H9 (cell line): ENCODE results near the gene AHNAK2. TPM values are rescaled to one million over a fixed set of nuclear protein-coding genes. Genes with fewer than 3 reads are reported as not detected.

Experiments used
- DNase-seq: peaks from one replicate; pipeline ENCODE4 v3.0.0-alpha.2; 2017
- H2AFZ ChIP-seq: one replicate; pipeline ENCODE4 v1.6.1; 2013; ENCODE audit warnings: mild to moderate bottlenecking, low read length, control low read depth, moderate library complexity
- H2AK5ac ChIP-seq: 2 replicates; pipeline ENCODE4 v1.6.1; 2013; ENCODE audit warnings: low read length, control low read depth, mixed read lengths; ENCODE audit not compliant: insufficient read length
- H2BK120ac ChIP-seq: one replicate; pipeline ENCODE4 v1.6.1; 2013; ENCODE audit warnings: low read depth, mild to moderate bottlenecking, low read length, control low read depth, inconsistent platforms; ENCODE audit not compliant: poor library complexity, severe bottlenecking
- H2BK12ac ChIP-seq: 2 replicates; pipeline ENCODE4 v1.6.1; 2013; ENCODE audit warnings: low read length, control low read depth, mixed read lengths, low read depth; ENCODE audit not compliant: insufficient read length
- H2BK15ac ChIP-seq: 2 replicates; pipeline ENCODE4 v1.6.1; 2013; ENCODE audit warnings: low read depth, low read length, control low read depth
- H2BK20ac ChIP-seq: one replicate; pipeline ENCODE4 v1.6.1; 2013; ENCODE audit warnings: low read depth, mild to moderate bottlenecking, low read length, control low read depth, inconsistent platforms; ENCODE audit not compliant: poor library complexity, severe bottlenecking
- H2BK5ac ChIP-seq: 2 replicates; pipeline ENCODE4 v1.6.1; 2013; ENCODE audit warnings: low read length, control low read depth, mixed read lengths; ENCODE audit not compliant: insufficient read length
- H3K14ac ChIP-seq: 2 replicates; pipeline ENCODE4 v1.6.1; 2013; ENCODE audit warnings: low read length, control low read depth; ENCODE audit not compliant: insufficient read depth
- H3K18ac ChIP-seq: 2 replicates; pipeline ENCODE4 v1.6.1; 2013; ENCODE audit warnings: low read depth, mild to moderate bottlenecking, mixed read lengths, low read length, control low read depth; ENCODE audit not compliant: insufficient read length
- H3K23ac ChIP-seq: 2 replicates; pipeline ENCODE4 v1.6.1; 2013; ENCODE audit warnings: low read length, control low read depth, mixed read lengths, low read depth; ENCODE audit not compliant: insufficient read length
- H3K23me2 ChIP-seq: 2 replicates; pipeline ENCODE4 v1.6.1; 2013; ENCODE audit warnings: low read depth, mild to moderate bottlenecking, mixed read lengths, low read length, control low read depth; ENCODE audit not compliant: insufficient read length, poor library complexity, severe bottlenecking
- H3K27ac ChIP-seq: 2 replicates; pipeline ENCODE4 v1.5.1; 2013; ENCODE audit warnings: low read length, control low read depth, mixed read lengths, low read depth; ENCODE audit not compliant: insufficient read length
- H3K27me3 ChIP-seq: 2 replicates; pipeline ENCODE4 v1.6.1; 2013; ENCODE audit warnings: low read length, control low read depth, inconsistent platforms; ENCODE audit not compliant: insufficient read depth
- H3K4ac ChIP-seq: 2 replicates; pipeline ENCODE4 v1.6.1; 2013; ENCODE audit warnings: low read depth, mild to moderate bottlenecking, control low read depth, inconsistent platforms, low read length, moderate library complexity
- H3K4me1 ChIP-seq: 2 replicates; pipeline ENCODE4 v1.6.1; 2013; ENCODE audit warnings: low read length, control low read depth, inconsistent platforms; ENCODE audit not compliant: insufficient read depth
- H3K4me2 ChIP-seq: 2 replicates; pipeline ENCODE4 v1.6.1; 2013; ENCODE audit warnings: low read length, control low read depth, mixed read lengths; ENCODE audit not compliant: insufficient read length, insufficient read depth
- H3K56ac ChIP-seq: 2 replicates; pipeline ENCODE4 v1.6.1; 2013; ENCODE audit warnings: low read depth, mild to moderate bottlenecking, mixed read lengths, low read length, control low read depth; ENCODE audit not compliant: insufficient read length
- H3K79me1 ChIP-seq: 2 replicates; pipeline ENCODE4 v1.6.1; 2013; ENCODE audit warnings: low read depth, mild to moderate bottlenecking, moderate library complexity, low read length, control low read depth, inconsistent platforms; ENCODE audit not compliant: insufficient read depth, poor library complexity, severe bottlenecking
- H3K79me2 ChIP-seq: 2 replicates; pipeline ENCODE4 v1.6.1; 2013; ENCODE audit warnings: low read length, control low read depth, inconsistent platforms; ENCODE audit not compliant: insufficient read depth
- H3K9ac ChIP-seq: 2 replicates; pipeline ENCODE4 v1.6.1; 2013; ENCODE audit warnings: low read length, control low read depth, mixed read lengths; ENCODE audit not compliant: insufficient read length; ENCODE audit errors: extremely low read depth
- H3K9me3 ChIP-seq: one replicate; pipeline ENCODE4 v1.6.1; 2013; ENCODE audit warnings: low read depth, low read length, inconsistent platforms; ENCODE audit not compliant: control insufficient read depth
- H3T11ph ChIP-seq: one replicate; pipeline ENCODE4 v1.6.1; 2013; ENCODE audit warnings: mild to moderate bottlenecking, low read length, control low read depth, inconsistent platforms
- H4K20me1 ChIP-seq: one replicate; pipeline ENCODE4 v1.6.1; 2013; ENCODE audit not compliant: control insufficient read depth, insufficient read length, insufficient read depth
- H4K5ac ChIP-seq: 2 replicates; pipeline ENCODE4 v1.6.1; 2013; ENCODE audit warnings: low read depth, mild to moderate bottlenecking, mixed read lengths, low read length, control low read depth; ENCODE audit not compliant: insufficient read length
- H4K8ac ChIP-seq: replicated peaks from 2 replicates; pipeline ENCODE4 v1.6.1; 2013; ENCODE audit warnings: low read length, control low read depth, mixed read lengths, low read depth; ENCODE audit not compliant: insufficient read length
- H4K91ac ChIP-seq: 2 replicates; pipeline ENCODE4 v1.6.1; 2013; ENCODE audit warnings: low read depth, mild to moderate bottlenecking, moderate library complexity, mixed read lengths, low read length, control low read depth; ENCODE audit not compliant: insufficient read length
- H3K27ac Mint-ChIP-seq, 3 experiments: 2 replicates in 2 of 3; 3 replicates in 1 of 3; pipeline ENCODE4 v1.8.0; 2020 to 2021; ENCODE audit warnings: mixed read lengths in 3 of 3, mild to moderate bottlenecking in 1 of 3, moderate library complexity in 1 of 3
- H3K27me3 Mint-ChIP-seq: 2 replicates; pipeline ENCODE4 v1.8.0; 2021; ENCODE audit warnings: low read depth, mild to moderate bottlenecking, moderate library complexity, mixed read lengths
- H3K36me3 Mint-ChIP-seq, 3 experiments: 2 replicates in 2 of 3; 3 replicates in 1 of 3; pipeline ENCODE4 v1.8.0; 2020 to 2021; ENCODE audit warnings: low read depth in 3 of 3, mixed read lengths in 3 of 3; ENCODE audit not compliant: insufficient read depth in 1 of 3
- H3K4me1 Mint-ChIP-seq, 2 experiments: 2 replicates each; pipeline ENCODE4 v1.8.0; 2020; ENCODE audit warnings: mixed read lengths in 2 of 2
- H3K4me3 Mint-ChIP-seq, 2 experiments: 2 replicates in 1 of 2; 3 replicates in 1 of 2; pipeline ENCODE4 v1.8.0; 2020 to 2021; ENCODE audit warnings: mild to moderate bottlenecking in 2 of 2, mixed read lengths in 2 of 2, moderate library complexity in 1 of 2
- H3K9me3 Mint-ChIP-seq, 2 experiments: 2 replicates in 1 of 2; 3 replicates in 1 of 2; pipeline ENCODE4 v1.8.0; 2020; ENCODE audit warnings: mild to moderate bottlenecking in 2 of 2, mixed read lengths in 2 of 2, moderate library complexity in 1 of 2
- CTCF ChIP-seq: fragments of 200-600 bp; sonication (generic); conservative IDR thresholded peaks from 3 replicates; pipeline ENCODE4 v1.8.0; 2021; ENCODE audit warnings: antibody characterized with exemption, mild to moderate bottlenecking
- WGBS: extraction: QIAGEN DNeasy Blood & Tissue Kit; methylation state at CpG from one replicate; pipeline ENCODE4 v1.1.7; 2013; ENCODE audit warnings: missing lambda C conversion rate, low lambda C conversion rate, mixed read lengths; ENCODE audit not compliant: insufficient read length; ENCODE audit errors: extremely low coverage; 5-methylcytosine and 5-hydroxymethylcytosine counted together
- total RNA-seq: library from RNA; stranded (reverse); gene quantifications from 2 replicates; pipeline ENCODE4 v1.2.1, GENCODE V29; 2021

The AHNAK2 gene
- total RNA-seq, 1 experiment from 2014 or later: 2.8 TPM

- H3K27ac Mint-ChIP-seq: no peak overlapping the region
- 0 out of 7 replicates have a peak, but pooled peaks cover 0 to 3% (median 0%) of the 10 kb centered on the region in 3 experiments for H3K36me3 Mint-ChIP-seq
- peak; percentile 30; the same call in 1 of the 3 replicates for TF ChIP-seq CTCF
- DNase-seq: no peak
- H3K27me3 Mint-ChIP-seq: peaks cover 31% of the 10 kb centered on the region
- Histone ChIP-seq H3K27me3 (peaks cover 8% of the 10 kb centered on the region; the same call in 1 of the 2 replicates), H3K9ac (no peak overlapping the region), H2BK20ac (no peak overlapping the region), H3K79me1 (no peaks in the 10 kb centered on the region), H2BK5ac (no peak overlapping the region), H3K9me3 (no peaks in the 10 kb centered on the region), H3K23ac (no peak overlapping the region), H3K23me2 (no peaks in the 10 kb centered on the region), H3K79me2 (no peaks in the 10 kb centered on the region), H3K56ac (no peak overlapping the region), H4K8ac (no peak overlapping the region), H3K18ac (no peak overlapping the region), H2BK120ac (no peak overlapping the region), H2BK15ac (no peak overlapping the region), H3K14ac (no peak overlapping the region), H3K27ac (no peak overlapping the region), H4K91ac (no peak overlapping the region), H4K5ac (no peak overlapping the region), H2AK5ac (no peak overlapping the region), H3K4ac (no peak overlapping the region), H3K4me1 (no peaks in the 10 kb centered on the region; the same call in 1 of the 2 replicates), H2BK12ac (no peak overlapping the region), H3K4me2 (no peak overlapping the region), H2AFZ (no peak overlapping the region), H3T11ph (no peak overlapping the region), H4K20me1 (no peaks in the 10 kb centered on the region)
- 0 out of 4 replicates have a peak, but pooled peaks cover 0 to 2% of the 10 kb centered on the region in 2 experiments for H3K4me1 Mint-ChIP-seq
- WGBS: no CpG with 5 or more reads among the region's 21 CpGs
- H3K4me3 Mint-ChIP-seq: no peak overlapping the region
- H3K9me3 Mint-ChIP-seq: no peaks in the 10 kb centered on the region; a peak in 1 of 5 replicates
Observed at GRCh38 chr14:104926619-104927431, 51.3 kb downstream of the AHNAK2 start.
